GM18861 (cell line): ENCODE results near the gene MRPL41.
"Not testable (repeated sequence)": the region's sequence is repeated elsewhere in the genome, so short reads cannot be mapped to it uniquely, and the experiment has no call there.

Source experiments
- ATAC-seq: cut with Tn5 transposase; IDR thresholded peaks from one replicate; pipeline ENCODE4 v1.9.1; 2021; ENCODE audit not compliant: unreplicated experiment

The MRPL41 gene

DNA sequence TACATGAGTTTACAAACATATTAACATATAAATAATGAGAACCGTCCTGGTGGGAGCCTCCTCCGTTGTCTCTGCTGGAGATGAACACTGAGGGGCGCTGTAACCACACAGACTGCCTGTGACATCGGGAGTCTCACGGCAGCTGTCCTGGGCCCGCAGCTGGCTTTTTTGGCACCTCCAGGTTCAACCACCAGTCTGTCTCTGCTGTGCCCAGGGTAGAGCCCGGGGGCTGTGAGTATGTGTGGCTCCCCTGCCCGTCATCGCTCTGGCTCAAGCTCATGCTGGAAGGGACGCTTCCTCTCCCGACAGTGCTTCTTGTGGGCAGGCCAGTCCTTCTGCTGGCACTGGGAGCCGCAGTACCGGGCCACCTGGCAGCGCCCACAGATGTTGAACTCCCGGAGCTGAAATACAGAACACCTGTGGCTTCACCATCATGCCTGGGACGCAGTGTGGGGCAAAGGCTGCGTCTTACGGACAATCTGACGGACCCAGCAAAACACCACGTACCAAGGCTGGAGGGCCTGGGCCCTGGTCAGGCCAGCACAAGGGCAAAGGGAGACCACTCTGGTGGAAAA, 30.7 kb downstream of the MRPL41 start:
- ATAC-seq: no peak

DNA sequence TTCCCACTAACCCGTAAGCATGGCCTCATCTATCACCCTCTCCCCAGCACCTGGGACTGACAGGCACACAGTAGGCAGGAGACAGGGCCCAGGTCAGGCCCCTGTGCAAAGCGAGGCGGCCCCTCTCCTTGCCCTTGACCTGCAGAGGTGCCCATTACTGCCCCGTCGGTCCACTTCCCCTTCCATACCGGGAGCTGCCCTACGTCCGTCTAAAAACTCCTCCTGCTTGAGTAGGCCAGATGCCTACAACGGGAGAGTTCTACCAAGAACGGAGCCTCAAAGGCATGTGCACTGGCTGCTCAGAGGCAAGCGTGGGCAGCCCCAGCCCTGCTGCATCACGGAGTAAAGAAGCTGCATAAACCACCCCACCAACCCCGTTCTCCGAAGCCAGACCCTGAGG, 31.7 kb downstream of the MRPL41 start:
- no peak for ATAC-seq

DNA sequence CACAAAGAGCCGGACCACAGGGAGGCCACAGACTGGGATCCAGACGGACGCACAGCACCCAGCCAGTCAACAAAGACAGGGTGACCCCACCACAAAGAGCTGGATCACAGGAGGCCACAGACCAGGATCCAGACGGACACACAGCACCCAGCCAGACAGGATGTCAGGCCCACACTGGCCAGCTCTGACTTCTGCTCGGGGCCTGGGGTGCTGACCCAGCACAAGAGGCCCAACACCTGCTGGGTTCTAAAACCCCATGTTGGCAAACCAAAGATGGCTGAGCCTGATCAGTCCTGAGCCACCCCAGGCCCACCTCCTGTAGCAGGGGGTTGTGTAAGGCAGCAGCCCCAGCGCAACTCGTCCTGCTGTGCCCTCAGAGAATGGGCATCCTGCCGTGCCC, 32.3 kb downstream of the MRPL41 start:
- ATAC-seq: no peak

DNA sequence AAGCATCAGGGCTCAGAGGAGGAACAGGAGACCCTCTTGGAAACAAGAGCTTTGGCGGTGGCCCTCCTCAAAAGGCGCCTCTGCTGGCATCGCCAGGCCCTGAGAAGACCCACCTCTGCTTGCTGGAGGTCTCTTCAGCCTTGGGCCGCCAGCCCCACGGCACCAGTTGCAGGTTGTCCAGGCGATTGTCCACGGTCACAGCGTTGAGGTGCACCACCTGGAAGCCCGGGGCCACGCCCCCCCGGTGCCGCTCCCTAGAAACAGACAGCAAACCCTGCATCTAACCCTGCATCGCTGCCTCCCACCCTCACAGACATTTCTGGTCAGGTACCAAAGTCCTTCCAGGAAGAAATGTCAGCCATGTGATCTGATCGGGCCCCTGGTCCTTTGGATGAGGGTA, 35.2 kb downstream of the MRPL41 start:
- ATAC-seq: no peak

DNA sequence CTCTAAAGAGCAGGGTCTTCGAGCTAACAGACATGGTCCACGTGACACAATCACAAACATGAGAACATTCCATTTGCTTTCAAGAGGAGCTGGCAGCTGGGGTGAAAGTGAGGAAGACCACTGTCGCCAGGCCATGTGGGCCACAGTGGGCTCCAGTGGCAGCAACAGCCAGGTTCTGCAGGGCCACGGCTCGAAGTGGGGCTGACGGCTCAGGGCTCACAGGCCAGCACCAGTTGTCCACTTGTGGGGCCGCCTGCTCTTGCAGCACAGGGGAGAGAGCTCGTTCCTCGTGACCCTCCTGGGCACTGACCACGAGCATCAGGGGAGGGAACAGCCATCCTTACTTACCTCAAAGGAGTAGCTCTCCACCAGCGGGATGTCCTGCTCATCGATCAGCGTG, 36.6 kb downstream of the MRPL41 start:
- ATAC-seq: no peak

DNA sequence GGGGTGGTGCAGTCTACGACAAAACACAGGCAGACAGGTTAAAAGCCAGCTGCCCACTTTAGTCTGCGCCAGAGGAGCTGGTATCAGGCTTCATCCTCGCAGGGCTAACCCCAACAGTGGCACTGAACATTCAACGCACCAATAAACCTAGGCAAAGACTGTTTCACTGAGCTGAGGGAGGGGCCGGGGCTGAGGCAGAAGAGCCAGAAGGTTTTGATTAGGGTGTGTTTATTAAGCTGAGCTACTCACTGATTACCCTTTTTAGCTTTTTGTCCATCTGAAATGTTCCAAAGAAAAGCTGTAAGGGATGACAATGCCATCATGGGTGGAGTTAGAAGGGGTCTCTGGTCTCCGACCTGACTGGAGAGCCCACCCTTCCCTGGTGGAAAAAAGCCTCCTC, 37.2 kb downstream of the MRPL41 start:
- ATAC-seq: no peak

DNA sequence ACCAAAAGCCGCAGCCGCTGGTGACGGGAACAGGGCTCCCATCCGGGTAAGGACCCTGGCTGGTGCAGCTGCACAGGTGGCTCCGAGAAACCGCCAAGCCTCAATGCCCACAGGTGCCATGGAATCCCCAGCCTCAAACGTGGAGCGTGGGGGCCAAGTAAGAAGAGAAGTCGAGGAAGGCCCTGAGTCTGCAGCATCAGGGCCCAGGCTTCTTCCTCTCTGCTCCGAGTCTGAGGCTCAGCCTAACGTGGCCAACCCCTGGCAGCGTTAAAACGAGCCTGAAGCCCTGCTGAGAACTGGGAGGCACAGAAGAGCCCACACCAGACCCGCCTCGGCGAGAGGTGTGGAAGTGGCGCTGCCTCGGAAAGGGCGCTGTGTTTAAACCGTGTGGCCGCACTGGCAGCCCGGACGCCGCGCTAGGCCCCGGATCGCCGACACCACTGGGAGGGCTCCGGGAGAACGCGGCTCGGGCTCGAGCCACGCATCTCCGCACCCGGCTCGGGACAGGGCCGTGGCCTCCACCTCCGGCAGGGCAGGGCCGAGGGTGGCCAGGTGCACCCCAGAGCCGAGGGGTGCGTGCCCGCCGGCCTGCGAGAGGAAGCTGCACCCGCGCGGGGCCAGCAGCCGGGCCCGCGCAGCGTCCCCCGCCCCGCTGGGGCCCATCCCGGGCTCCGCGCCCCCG, 37.9 kb downstream of the MRPL41 start:
- ATAC-seq: peak; percentile 19

DNA sequence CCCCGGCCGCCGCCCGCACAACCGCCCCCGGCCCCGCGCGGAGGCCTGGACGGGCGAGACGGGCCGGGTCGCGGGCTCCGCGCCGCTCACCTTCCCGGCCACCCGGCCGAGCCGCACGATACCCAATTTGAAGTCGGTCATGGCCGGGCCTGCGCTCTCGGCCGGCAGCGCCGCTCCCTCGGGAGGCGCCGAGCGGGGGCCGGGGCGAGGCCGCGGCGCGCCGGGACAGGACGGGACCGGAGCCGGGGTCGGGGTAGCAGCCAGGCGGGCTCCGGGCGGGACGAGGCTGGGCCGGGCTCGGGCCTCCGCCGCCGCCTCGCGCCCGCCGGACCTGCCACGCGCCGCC, 38.4 kb downstream of the MRPL41 start:
- peak; percentile 16 for ATAC-seq

DNA sequence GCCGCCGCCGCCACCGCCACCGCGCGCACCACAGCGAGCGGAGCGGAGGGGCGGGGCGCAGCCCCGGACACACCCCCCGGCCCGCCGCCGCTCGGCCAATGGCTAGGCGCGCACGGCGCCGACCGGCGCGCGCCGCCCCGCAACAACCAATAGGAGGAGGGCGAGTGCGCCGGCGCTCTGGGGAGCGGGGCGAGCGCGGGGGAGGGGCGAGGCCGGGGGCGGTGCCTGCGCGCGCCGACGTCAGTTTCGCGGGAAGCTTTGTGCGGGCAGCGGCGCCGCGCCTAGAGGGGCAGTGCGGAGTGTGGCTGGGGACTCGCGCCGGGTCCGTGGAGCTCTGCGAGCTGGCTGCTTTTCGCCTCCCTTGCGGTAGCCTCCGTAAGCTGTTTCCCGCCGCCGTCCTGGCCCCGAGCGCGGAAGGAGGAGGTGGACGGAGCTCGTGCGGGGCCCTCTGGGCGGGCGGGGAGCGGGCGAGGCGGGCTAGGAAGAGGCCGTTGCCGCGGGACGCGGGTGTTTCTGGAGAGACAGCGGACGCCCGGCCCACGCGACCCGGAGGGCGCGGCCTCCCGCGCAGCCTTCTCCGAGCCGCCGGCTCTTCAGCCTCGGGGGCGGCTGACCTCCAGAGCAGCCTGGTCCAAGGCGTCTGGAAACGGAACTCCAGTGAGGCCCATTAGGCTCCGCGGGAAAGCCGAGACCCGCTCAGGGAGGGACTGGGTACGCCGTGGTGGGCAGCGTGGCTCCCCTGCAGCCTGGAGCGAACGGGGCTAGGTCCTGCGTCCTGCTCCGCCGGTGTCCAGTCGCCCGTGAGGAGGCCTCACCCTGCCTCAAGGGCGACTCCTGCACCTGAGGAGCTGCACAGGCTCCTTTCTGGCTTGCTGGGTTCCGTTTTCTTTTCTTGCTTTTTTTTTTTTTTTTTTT, 39.0 kb downstream of the MRPL41 start, which contains the start of gene ZMYND19:
TSS of gene ZMYND19 (minus strand) at position 44 of the 915 bp plus-strand sequence. CDS start 249 bp downstream, outside the sequence.
- peak; percentile 61 for ATAC-seq

DNA sequence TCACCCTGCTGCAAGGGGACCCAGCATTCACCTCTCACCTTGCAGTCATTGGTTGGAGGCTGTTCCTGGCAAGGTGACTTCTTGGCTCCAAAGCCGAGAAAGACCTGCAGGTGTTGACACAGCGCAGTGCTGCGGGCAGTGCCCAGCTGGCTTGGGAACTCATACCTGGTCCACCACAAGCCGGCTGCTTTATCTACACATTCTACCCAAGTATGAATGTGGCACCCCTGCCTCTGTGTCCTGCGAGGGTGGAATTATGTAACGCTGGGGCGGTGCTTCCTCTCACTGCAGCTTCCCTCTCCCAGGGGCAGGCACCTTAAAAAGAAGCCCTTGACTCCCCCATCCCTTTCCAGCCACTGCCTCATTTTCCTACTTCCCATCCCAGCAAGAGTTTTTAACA, 41.1 kb downstream of the MRPL41 start:
- ATAC-seq: no peak

DNA sequence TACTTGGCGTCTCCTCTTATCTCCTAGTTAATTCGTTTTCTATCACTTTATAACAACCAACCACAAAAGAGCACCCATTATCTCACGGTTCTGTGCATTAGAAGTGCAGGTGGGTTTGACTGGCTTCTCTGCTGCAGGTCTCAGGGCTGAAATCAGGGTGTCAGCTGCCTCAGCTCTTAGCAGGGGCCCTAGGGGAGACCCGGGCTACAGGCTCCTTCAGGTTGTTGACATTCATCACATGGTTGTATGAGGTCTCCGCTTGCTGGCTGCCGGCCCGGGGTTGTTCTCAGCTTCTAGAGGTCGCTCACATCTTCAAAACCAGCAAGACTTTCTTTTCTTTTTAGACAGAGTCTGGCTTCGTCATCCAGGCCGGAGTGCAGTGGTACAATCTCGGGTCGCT, 41.5 kb downstream of the MRPL41 start:
- no peak for ATAC-seq

DNA sequence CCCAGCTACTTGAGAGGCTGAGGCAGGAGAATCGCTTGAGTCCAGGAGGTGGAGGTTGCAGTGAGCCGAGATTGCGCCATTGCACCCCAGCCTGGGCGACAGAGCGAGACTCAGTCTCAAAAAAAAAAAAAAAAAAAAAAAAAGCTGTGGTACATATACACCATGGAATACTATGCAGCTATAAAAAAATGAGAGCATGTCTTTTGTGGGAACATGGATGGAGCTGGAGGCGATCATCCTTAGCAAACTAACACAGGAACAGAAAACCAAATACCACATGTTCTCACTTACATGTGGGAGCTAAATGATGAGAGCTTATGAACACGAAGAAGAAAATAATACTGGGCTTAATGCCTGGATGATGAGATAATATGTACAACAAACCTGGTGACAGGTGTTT, 44.9 kb downstream of the MRPL41 start:
- not testable (repeated sequence) for ATAC-seq

DNA sequence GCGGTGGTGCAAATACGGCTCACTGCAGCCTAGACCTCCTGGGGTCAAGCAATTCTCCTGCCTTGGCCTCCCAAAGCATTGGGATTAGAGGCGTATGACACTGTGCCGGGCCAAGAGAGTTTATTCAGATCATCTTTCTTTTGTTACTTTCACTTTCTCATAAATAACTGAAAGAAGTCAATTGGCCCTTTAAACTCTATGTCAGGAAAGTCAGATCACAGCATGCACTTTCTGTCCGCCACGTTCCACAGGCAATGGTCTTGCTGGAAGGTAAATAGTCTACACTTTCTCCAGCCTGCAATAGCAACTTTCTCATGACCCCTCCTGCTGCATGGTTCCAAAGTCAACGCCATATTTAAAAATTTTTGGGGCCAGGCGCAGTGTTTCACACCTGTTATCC, 47.3 kb downstream of the MRPL41 start:
- ATAC-seq: no peak
